HG03575 (cell line): ENCODE data around the gene CFAP221.

Source experiments
- ATAC-seq: cut with Tn5 transposase; IDR thresholded peaks from one replicate; pipeline ENCODE4 v1.9.1; 2021; ENCODE audit not compliant: unreplicated experiment, insufficient number of reproducible peaks, low FRiP score; ENCODE audit errors: extremely low read depth

The CFAP221 gene

DNA sequence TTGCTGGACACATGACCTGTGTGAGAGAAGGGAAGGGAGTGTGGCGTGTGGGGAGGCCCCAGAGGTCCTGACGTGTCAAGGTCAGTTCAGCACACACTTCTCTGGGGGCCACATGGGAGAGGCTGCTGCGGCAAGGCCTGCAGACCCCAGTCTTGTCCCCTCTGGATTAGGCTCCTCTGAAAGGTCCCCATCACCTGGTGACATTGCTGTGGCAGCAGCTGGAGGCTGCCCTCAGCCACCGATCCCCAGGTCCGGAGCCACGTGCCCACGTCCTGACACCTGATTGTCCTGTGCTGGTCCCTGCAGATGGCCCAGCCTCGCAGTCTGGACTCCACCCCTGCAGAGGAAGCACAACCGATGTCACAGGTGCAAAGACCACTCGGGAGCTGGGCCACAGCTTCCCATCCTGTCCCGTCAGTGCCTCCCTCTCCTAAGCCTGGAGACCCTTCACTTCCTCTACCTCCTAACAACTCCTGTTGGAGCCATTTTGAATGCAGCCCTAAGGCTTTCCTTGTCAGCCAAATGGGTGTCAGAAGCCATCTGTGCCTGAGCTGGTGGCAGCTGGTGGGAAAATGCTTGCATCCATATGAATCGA, 147.5 kb downstream of the CFAP221 start:
- no peak for ATAC-seq

GRCh38 chr2:119692310-119692709, 148.1 kb downstream of the CFAP221 start:
- no peak for ATAC-seq

- no peak for ATAC-seq
Observed at GRCh38 chr2:119692954-119693353, 148.7 kb downstream of the CFAP221 start.

GRCh38 chr2:119693567-119693966, 149.3 kb downstream of the CFAP221 start:
- no peak for ATAC-seq

DNA sequence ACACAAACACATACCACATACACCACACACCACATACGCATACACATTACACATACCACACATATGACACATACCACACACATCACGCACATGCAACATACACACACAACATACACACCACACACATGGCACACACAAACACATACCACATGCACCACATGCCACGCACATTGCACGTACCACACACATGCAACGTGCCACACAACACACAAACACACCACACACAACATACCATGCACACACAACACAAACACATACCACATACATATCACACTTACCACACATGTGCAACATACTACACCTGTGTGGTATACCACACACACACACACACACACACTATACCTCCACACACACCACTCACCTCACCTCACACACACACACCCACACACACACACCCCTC, 149.7 kb downstream of the CFAP221 start:
- no peak for ATAC-seq

GRCh38 chr2:119694470-119694844, 150.2 kb downstream of the CFAP221 start:
- no peak for ATAC-seq

DNA sequence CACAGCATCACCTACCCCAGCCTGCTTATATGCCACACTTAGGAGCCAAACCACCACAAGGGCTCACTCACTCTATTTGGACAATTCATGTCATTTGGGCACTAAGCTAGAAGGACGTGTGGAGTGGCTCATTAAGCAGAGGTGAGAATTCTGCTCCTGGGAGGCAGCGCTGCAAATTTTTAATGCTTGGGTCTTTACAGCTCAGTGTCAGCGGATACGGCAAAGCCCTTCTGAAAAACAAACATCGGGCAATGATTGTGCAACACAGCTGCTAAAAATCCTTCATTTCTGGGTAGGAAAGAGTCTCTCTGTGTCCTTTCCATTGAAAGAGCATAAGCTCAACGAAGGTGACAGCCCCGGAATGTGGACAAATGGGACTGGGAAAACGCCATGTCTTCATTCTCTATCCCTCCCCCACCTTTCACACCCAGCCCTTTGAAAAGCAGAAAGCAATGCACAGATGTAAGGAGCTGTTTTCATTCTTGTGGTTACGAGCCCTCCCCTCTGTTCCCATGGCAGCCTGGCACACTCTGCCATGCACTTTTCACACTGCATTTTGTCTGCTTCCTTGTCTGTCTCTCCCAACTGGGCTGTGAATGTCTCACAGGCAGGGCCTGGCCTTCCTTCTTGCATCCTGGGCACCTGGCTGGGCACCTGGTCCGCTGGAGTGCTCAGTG, 150.7 kb downstream of the CFAP221 start:
- ATAC-seq, result no peak

DNA sequence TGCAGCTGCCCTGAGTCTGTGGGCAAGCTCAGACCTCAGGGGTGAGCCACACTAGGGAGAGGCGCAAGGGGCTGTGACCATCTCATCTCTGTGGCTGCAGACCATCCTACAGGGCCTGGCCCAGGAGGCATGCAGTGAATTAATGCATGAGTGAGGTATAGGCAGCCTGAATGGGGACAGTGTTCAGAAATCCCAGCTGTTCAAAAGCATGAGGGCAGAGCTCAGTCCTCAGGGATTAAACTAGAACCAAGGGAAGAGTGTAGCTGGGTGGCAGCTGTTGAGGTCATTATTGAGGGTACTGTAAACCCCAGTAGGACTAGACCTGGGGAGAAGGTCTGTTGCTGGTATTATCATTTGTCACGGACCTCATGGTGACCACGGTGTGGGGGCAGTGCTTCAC, 151.8 kb downstream of the CFAP221 start:
- no peak for ATAC-seq

DNA sequence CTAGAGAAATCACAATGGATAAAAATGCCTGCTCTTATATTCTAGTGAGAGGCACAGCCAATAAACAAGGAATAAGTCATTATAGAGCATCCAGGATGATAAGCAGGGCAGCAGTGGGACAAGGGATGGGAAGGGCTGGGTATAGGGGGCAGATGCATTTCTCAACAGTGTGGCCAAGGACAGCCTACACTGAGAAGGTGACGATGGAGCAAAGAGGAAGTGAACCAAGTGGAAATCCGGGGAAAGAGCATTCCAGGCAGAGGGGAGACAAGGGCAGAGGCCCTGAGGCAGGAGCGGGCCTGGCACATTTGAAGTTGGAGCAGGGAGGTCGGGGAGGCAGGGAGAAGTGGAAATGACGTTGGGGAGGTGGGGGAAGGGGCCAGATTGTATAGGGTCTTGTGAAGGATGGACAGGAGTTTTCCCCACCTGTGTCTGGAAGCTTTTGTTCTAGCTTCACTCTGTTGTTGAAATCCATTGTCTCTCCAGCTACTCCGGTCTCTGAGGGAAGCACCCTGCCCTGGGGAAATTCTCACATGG, 152.3 kb downstream of the CFAP221 start:
- no peak for ATAC-seq

DNA sequence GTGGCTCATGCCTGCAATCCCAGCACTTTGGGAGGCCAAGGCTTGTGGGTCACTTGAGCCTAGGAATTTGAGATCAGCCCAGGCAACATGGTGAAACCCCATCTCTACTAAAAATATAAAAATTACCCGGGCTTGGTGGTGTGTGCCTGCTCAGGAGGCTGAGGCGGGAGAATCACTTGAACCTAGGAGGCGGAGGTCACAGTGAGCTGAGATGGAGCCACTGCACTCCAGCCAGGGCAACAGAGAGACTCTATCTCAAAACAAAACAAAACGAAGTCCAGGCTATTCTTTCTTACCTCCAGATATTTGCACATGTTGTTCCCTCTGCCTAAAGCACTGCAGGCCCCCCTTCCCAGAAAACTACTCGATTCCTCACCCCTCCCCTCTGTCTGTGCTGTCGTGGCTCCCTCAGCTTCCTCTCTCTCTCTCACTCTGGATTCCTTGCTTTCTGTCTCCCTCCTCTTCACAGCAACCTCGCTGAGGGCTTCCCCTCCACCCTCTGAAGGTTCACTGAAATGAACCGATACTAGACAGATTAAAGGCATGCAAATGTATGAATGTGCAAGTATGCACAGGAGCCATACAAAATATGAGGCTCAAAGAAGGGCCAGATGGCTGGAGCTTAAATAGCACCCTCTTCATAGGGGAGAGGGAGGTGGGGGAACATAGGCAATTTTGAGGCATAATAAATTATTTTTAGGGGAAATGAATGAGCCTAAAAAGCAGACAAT, 153.2 kb downstream of the CFAP221 start:
- no peak for ATAC-seq

GRCh38 chr2:119698246-119698645, 154.0 kb downstream of the CFAP221 start:
- no peak for ATAC-seq

GRCh38 chr2:119699016-119699606, 154.9 kb downstream of the CFAP221 start:
- ATAC-seq, result no peak

- ATAC-seq, result no peak
Observed at GRCh38 chr2:119700866-119701265, 156.6 kb downstream of the CFAP221 start.

DNA sequence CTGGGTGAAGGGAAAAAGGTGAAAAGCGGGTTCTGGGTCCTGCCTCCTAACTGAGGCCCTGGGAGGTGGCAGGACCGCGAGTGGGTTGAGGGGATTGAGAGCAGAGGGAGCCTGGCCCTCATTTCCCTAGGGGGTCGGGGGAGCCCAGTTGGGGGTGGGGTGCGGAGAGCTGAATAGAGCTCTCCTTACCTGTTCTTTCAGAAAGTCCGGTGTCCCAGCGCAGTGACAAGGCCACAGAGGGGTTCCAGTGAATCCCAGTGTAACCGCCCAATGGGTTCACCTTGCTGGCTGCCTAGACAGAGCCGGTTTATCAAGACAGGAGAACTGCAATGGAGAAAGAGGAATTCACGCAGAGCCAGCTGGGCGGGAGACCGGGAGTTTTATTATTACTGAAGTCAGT, 157.1 kb downstream of the CFAP221 start:
- no peak for ATAC-seq

- no peak for ATAC-seq
Observed at GRCh38 chr2:119702203-119702917, 158.1 kb downstream of the CFAP221 start.

DNA sequence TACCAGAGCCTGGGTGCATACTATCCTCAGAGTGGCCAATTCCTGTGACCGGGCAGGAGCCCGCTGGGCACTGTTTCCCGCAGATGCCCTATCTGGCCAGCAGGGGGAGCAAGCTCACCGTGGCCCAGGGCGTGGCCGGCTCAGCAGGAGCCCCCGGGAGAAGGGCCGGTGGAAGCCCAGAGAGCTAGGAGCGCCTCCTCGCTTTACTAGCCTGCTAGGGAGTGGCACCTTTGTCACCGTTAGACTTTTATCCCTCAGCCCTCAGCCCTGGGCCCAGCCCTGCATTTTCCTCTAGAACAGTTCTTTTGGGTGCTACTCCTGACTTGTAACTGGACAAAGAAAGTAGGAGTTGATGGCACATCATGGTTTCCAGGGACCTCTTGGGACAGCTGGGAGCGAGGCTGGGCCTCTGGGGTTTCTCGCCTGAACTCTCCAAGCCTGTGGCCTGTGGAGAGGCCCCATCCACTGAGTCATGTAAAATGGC, 158.7 kb downstream of the CFAP221 start:
- no peak for ATAC-seq

GRCh38 chr2:119703526-119703925, 159.3 kb downstream of the CFAP221 start:
- ATAC-seq, result no peak

DNA sequence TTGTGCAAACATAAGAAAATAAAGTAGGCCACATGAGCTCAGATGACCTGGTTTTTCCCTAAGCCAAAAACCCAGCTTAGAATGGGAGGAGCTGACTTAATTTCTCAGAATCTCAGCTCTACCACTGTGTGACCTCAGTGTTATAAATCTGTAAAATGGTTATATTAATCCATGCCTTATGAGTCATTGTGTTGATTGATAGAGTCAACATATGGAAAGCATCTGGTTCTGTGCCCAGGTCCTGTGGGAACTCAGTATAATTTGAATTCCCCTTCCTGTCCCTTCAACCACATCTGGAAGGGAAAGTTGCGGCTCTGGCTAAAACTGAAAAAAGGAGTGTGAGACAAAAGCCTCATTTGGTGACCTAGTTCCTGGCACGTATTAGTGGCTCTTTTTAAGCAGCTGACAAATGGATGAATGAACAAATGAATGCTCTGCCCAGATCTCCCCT, 160.4 kb downstream of the CFAP221 start:
- no peak for ATAC-seq

- no peak for ATAC-seq
Observed at GRCh38 chr2:119706221-119706620, 162.0 kb downstream of the CFAP221 start.
